ENCODE measurements around the gene EXD2. TPM values are rescaled to one million over a fixed set of nuclear protein-coding genes. Genes with fewer than 3 reads are reported as not detected.

Gene EXD2
- total RNA-seq, 1 experiment from 2014 or later: 9.5 TPM

DNA sequence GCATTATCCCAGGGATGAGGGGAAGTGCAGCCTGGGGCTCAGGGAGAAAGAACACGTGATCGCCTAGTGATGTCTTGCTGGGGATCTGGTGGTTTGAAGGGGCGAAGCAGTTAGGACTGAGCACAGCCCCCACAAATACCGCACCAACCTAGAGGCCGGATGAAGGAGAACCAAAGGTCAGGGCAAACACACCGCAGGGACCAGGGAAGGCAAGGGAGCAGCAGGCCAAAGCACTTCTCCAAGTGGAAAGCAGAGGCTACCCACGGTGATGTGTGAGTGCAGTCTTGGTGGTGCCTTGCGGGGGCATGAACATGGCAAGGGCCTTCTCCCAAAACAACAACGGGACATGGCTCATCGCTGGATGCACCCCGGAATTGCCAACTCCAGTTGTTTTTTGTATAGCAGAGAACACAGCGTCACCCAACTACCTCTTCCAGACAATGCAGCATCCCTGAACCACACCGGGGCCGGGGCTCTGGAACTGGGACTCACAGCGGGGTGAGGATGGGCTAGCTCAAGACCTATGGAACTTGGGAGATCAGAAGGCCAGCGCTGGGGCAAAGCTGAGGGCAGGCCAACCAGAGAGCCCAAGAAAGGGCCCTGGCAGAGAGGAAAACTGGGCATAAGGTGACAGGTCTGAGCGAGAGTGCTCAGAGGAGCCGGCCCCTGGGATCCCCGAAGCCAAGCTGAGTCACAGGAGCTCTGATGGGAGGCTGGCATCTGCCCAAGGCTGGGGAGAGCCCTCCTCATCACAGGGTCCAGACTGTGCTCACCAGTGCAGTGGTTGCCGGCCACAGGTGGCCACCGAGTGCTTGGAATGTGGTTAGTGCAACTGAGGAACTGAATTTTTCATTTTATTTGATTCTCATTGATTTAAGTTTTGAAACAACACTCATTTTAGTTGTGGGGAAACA is 79.8 kb downstream of the EXD2 start:
- ChIA-PET CTCF (interaction anchor here (0.6 kb wide), 1 partner anchor 119 kb away, joined by 13 read pairs; no protein-coding TSS in a partner anchor), POLR2A (no interaction called here)
- intact Hi-C loops (cut with micrococcal nuclease; ENCODE audit: unreplicated experiment) (no loop called here), in situ Hi-C loops (cut with HindIII; ENCODE audit: low pct_unique_long_range_greater_than_20kb, low sequenced_read_pairs) (no loop called here)
- no TSS peak for BruUV-seq (replicated peaks)
- Histone ChIP-seq H3K4me3 (ENCODE audit: low read depth in 2 of 2, low read length in 2 of 2) (no peak overlapping the region), H3K9me3 (ENCODE audit: control insufficient read depth, insufficient read depth, low read depth, low read length) (no peaks in the 10 kb centered on the region), H3K36me3 (ENCODE audit: control insufficient read depth, insufficient read depth, low read length) (no peaks in the 10 kb centered on the region), H3K27me3 (ENCODE audit: control insufficient read depth, insufficient read depth, low read length) (no peaks in the 10 kb centered on the region), H3K27ac (ENCODE audit: low read length) (no peak overlapping the region), H3K4me1 (ENCODE audit: control insufficient read depth, insufficient read depth, low read length) (no peaks in the 10 kb centered on the region)
- DNase-seq (ENCODE audit: low read depth, low spot score) (no peak), ATAC-seq (no peak)
- no peak for TF ChIP-seq POLR2AphosphoS5 (IDR thresholded peaks at IDR 0.05; ENCODE audit: low read depth, low read length)
- TF ChIP-seq SIN3A (IDR thresholded peaks at IDR 0.05; ENCODE audit: borderline replicate concordance, insufficient read depth, low read depth, low read length): no peak
- TF ChIP-seq, protein P1, sequence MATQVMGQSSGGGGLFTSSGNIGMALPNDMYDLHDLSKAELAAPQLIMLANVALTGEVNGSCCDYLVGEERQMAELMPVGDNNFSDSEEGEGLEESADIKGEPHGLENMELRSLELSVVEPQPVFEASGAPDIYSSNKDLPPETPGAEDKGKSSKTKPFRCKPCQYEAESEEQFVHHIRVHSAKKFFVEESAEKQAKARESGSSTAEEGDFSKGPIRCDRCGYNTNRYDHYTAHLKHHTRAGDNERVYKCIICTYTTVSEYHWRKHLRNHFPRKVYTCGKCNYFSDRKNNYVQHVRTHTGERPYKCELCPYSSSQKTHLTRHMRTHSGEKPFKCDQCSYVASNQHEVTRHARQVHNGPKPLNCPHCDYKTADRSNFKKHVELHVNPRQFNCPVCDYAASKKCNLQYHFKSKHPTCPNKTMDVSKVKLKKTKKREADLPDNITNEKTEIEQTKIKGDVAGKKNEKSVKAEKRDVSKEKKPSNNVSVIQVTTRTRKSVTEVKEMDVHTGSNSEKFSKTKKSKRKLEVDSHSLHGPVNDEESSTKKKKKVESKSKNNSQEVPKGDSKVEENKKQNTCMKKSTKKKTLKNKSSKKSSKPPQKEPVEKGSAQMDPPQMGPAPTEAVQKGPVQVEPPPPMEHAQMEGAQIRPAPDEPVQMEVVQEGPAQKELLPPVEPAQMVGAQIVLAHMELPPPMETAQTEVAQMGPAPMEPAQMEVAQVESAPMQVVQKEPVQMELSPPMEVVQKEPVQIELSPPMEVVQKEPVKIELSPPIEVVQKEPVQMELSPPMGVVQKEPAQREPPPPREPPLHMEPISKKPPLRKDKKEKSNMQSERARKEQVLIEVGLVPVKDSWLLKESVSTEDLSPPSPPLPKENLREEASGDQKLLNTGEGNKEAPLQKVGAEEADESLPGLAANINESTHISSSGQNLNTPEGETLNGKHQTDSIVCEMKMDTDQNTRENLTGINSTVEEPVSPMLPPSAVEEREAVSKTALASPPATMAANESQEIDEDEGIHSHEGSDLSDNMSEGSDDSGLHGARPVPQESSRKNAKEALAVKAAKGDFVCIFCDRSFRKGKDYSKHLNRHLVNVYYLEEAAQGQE (IDR thresholded peaks at IDR 0.05; ENCODE audit: insufficient read depth in 1 of 2, low read depth in 2 of 2, low read length in 1 of 2): no peak
- TF ChIP-seq, protein P2, sequence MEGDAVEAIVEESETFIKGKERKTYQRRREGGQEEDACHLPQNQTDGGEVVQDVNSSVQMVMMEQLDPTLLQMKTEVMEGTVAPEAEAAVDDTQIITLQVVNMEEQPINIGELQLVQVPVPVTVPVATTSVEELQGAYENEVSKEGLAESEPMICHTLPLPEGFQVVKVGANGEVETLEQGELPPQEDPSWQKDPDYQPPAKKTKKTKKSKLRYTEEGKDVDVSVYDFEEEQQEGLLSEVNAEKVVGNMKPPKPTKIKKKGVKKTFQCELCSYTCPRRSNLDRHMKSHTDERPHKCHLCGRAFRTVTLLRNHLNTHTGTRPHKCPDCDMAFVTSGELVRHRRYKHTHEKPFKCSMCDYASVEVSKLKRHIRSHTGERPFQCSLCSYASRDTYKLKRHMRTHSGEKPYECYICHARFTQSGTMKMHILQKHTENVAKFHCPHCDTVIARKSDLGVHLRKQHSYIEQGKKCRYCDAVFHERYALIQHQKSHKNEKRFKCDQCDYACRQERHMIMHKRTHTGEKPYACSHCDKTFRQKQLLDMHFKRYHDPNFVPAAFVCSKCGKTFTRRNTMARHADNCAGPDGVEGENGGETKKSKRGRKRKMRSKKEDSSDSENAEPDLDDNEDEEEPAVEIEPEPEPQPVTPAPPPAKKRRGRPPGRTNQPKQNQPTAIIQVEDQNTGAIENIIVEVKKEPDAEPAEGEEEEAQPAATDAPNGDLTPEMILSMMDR (IDR thresholded peaks at IDR 0.05): no peak
- no peak for TF ChIP-seq TCF7L2 (IDR thresholded peaks at IDR 0.05; ENCODE audit: low read depth, low read length)

DNA sequence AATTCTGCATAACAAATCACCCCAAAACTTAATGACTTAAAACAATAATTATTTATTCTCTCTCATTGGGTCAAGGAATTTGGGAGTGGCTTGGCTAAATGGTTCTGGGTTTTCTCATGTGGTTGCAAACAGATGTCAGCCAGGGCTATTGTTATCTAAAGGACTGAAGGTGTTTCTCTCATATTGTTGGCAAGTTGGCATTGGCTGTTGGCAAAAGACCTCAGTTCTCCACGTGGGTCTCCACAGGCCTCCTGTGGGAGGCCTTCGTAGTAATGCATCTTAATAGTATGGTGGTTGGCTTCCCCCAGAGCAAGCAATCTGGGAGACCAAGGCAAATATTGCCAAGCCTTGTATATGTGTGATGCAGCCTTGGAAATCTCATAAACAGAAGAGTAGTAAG is 83.0 kb downstream of the EXD2 start:
- Histone ChIP-seq H3K36me3 (ENCODE audit: control insufficient read depth, insufficient read depth, low read length) (no peaks in the 10 kb centered on the region), H3K4me1 (ENCODE audit: control insufficient read depth, insufficient read depth, low read length) (no peaks in the 10 kb centered on the region), H3K4me3 (ENCODE audit: low read depth in 2 of 2, low read length in 2 of 2) (no peak overlapping the region), H3K27ac (ENCODE audit: low read length) (no peak overlapping the region), H3K27me3 (ENCODE audit: control insufficient read depth, insufficient read depth, low read length) (no peaks in the 10 kb centered on the region), H3K9me3 (ENCODE audit: control insufficient read depth, insufficient read depth, low read depth, low read length) (no peaks in the 10 kb centered on the region)
- intact Hi-C loops (cut with micrococcal nuclease; ENCODE audit: unreplicated experiment) (no loop called here), in situ Hi-C loops (cut with HindIII; ENCODE audit: low pct_unique_long_range_greater_than_20kb, low sequenced_read_pairs) (no loop called here)
- DNase-seq (ENCODE audit: low read depth, low spot score) (no peak), ATAC-seq (no peak)
- ChIA-PET POLR2A (no interaction called here), CTCF (no interaction called here)
- TF ChIP-seq SIN3A (IDR thresholded peaks at IDR 0.05; ENCODE audit: borderline replicate concordance, insufficient read depth, low read depth, low read length): no peak
- no TSS peak for BruUV-seq (replicated peaks)

DNA sequence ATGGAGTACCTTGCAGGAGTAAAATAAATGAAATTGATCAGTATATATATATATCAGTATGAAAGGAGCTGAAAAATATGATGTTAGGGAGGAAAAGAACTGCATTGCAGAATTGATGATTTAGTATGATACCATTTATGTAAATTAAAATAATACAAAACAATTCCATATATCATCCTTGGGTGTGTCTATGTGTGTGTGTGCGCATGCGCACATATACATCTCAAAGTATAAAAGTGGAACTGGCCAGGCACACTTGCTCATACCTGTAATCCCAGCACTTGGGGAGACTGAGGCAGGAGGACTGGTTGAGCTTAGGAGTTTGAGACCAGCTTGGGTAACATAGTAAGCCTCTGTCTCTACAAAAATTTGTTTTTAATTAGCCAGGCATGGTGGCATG is 84.0 kb downstream of the EXD2 start:
- DNase-seq (ENCODE audit: low read depth, low spot score) (no peak), ATAC-seq (no peak)
- no peaks in the 10 kb centered on the region for H3K36me3 ChIP-seq (ENCODE audit: control insufficient read depth, insufficient read depth, low read length)
- in situ Hi-C loops (cut with HindIII; ENCODE audit: low pct_unique_long_range_greater_than_20kb, low sequenced_read_pairs) (no loop called here), intact Hi-C loops (cut with micrococcal nuclease; ENCODE audit: unreplicated experiment) (no loop called here)
- H3K27me3 ChIP-seq (ENCODE audit: control insufficient read depth, insufficient read depth, low read length): no peaks in the 10 kb centered on the region
- CTCF ChIA-PET: no interaction called here
- TF ChIP-seq SIN3A (IDR thresholded peaks at IDR 0.05; ENCODE audit: borderline replicate concordance, insufficient read depth, low read depth, low read length) (no peak), POLR2AphosphoS5 (IDR thresholded peaks at IDR 0.05; ENCODE audit: low read depth, low read length) (no peak), TCF7L2 (IDR thresholded peaks at IDR 0.05; ENCODE audit: low read depth, low read length) (no peak)
- TF ChIP-seq, protein P1 (IDR thresholded peaks at IDR 0.05; ENCODE audit: insufficient read depth in 1 of 2, low read depth in 2 of 2, low read length in 1 of 2): no peak
- TF ChIP-seq, protein P2 (IDR thresholded peaks at IDR 0.05): no peak
- no peaks in the 10 kb centered on the region for H3K4me1 ChIP-seq (ENCODE audit: control insufficient read depth, insufficient read depth, low read length)
- H3K4me3 ChIP-seq (ENCODE audit: low read depth in 2 of 2, low read length in 2 of 2): no peak overlapping the region
- no peaks in the 10 kb centered on the region for H3K9me3 ChIP-seq (ENCODE audit: control insufficient read depth, insufficient read depth, low read depth, low read length)
- POLR2A ChIA-PET: no interaction called here
- no peak overlapping the region for H3K27ac ChIP-seq (ENCODE audit: low read length)
- no TSS peak for BruUV-seq (replicated peaks)

All from Panc1 (cell line).